HepG2 (cell line): ENCODE measurements around the gene CCDC87. TPM values are rescaled to one million over a fixed set of nuclear protein-coding genes. Genes with fewer than 3 reads are reported as not detected.

Source experiments
- BATF2 ChIP-seq: sonication (generic); formaldehyde crosslinking; IDR thresholded peaks from 2 replicates; pipeline ENCODE4 v1.8.0; 2022; ENCODE audit warnings: mild to moderate bottlenecking, missing genetic modification reagents, moderate library complexity
- FOXK1 ChIP-seq: sonication (generic); formaldehyde crosslinking; IDR thresholded peaks from 2 replicates; pipeline ENCODE4 v1.4.0; 2020; ENCODE audit warnings: low read depth, missing genetic modification reagents, borderline replicate concordance
- GPN1 ChIP-seq: sonication (generic); formaldehyde crosslinking; IDR thresholded peaks from 2 replicates; pipeline ENCODE4 v1.5.1; 2020; ENCODE audit warnings: missing genetic modification reagents, borderline replicate concordance
- NFIC ChIP-seq: IDR thresholded peaks from 2 replicates; pipeline ENCODE4 v1.6.1; 2012; ENCODE audit warnings: mild to moderate bottlenecking, low read length, inconsistent platforms
- PAX8 ChIP-seq: sonication (generic); formaldehyde crosslinking; IDR thresholded peaks from 2 replicates; pipeline ENCODE4 v1.8.0; 2022; ENCODE audit warnings: mild to moderate bottlenecking, missing genetic modification reagents, borderline replicate concordance
- POGK ChIP-seq: sonication (generic); formaldehyde crosslinking; conservative IDR thresholded peaks from 2 replicates; pipeline ENCODE4 v1.8.0; 2022; ENCODE audit warnings: mild to moderate bottlenecking, moderate library complexity, missing genetic modification reagents
- TBP ChIP-seq: sonication (generic); formaldehyde crosslinking; IDR thresholded peaks from 2 replicates; pipeline ENCODE4 v1.5.0; 2020; ENCODE audit warnings: missing genetic modification reagents
- TERF1 ChIP-seq: sonication (generic); formaldehyde crosslinking; IDR thresholded peaks from 2 replicates; pipeline ENCODE4 v1.8.0; 2022; ENCODE audit warnings: mild to moderate bottlenecking, missing genetic modification reagents, moderate library complexity
- TOE1 ChIP-seq: sonication (generic); formaldehyde crosslinking; IDR thresholded peaks from 2 replicates; pipeline ENCODE4 v1.4.0; 2020; ENCODE audit warnings: mild to moderate bottlenecking, missing genetic modification reagents
- U2AF1 ChIP-seq: fragments of 200-400 bp; formaldehyde crosslinking; optimal IDR thresholded peaks from 2 replicates; pipeline ENCODE3; 2017; ENCODE audit warnings: mild to moderate bottlenecking, low read depth, low read length
- ZBTB1 ChIP-seq: sonication (generic); formaldehyde crosslinking; IDR thresholded peaks from 2 replicates; pipeline ENCODE4 v1.4.0; 2020; ENCODE audit warnings: missing genetic modification reagents, borderline replicate concordance
- ZBTB42 ChIP-seq: sonication (generic); formaldehyde crosslinking; IDR thresholded peaks from 2 replicates; pipeline ENCODE4 v1.5.0; 2020; ENCODE audit warnings: mild to moderate bottlenecking, missing genetic modification reagents
- ZFAT ChIP-seq: sonication (generic); formaldehyde crosslinking; conservative IDR thresholded peaks from 2 replicates; pipeline ENCODE4 v1.8.1; 2023; ENCODE audit warnings: missing genetic modification reagents, inconsistent platforms
- ZNF20 ChIP-seq: sonication (generic); formaldehyde crosslinking; IDR thresholded peaks from 2 replicates; pipeline ENCODE4 v1.4.0; 2020; ENCODE audit warnings: mild to moderate bottlenecking, moderate library complexity, missing genetic modification reagents
- ZNF232 ChIP-seq: sonication (generic); formaldehyde crosslinking; IDR thresholded peaks from 2 replicates; pipeline ENCODE4 v1.4.0; 2020; ENCODE audit warnings: missing genetic modification reagents, borderline replicate concordance
- ZNF414 ChIP-seq: sonication (generic); formaldehyde crosslinking; IDR thresholded peaks from 2 replicates; pipeline ENCODE4 v1.5.0; 2020; ENCODE audit warnings: missing genetic modification reagents
- ZNF639 ChIP-seq: conservative IDR thresholded peaks from 2 replicates; pipeline ENCODE4 v1.6.1; 2018; ENCODE audit warnings: missing genetic modification reagents
- ZNF776 ChIP-seq: sonication (generic); formaldehyde crosslinking; IDR thresholded peaks from 2 replicates; pipeline ENCODE4 v1.4.0; 2020; ENCODE audit warnings: mild to moderate bottlenecking, missing genetic modification reagents
- ZNF790 ChIP-seq: sonication (generic); formaldehyde crosslinking; IDR thresholded peaks from 2 replicates; pipeline ENCODE4 v1.8.0; 2022; ENCODE audit warnings: missing genetic modification reagents, mild to moderate bottlenecking, borderline replicate concordance
- ZNF800 ChIP-seq: sonication (generic); formaldehyde crosslinking; IDR thresholded peaks from 2 replicates; pipeline ENCODE4 v1.4.0; 2020; ENCODE audit warnings: missing genetic modification reagents
- polyA plus RNA-seq, 8 experiments: library from polyadenylated mRNA; depleted of rRNA in 3 of 8; stranded (reverse) in 7 of 8; unstranded in 1 of 8; fragments of >200 nt; fragmentation: Illumina TruSeq in 4 of 8; extraction: Trizol in 4 of 8; gene quantifications; 2 replicates each; pipeline versions ENCODE4 v1.2.1 to v1.2.3, GENCODE V29; 2011 to 2016; ENCODE audit warnings: low read depth in 4 of 8, missing spikeins in 1 of 8, mixed read lengths in 1 of 8; ENCODE audit not compliant: insufficient read depth in 1 of 8
- total RNA-seq, 5 experiments: library from RNA; depleted of rRNA; stranded (reverse); fragments of >200 nt; fragmentation: Illumina TruSeq; extraction: Trizol; gene quantifications; 2 replicates each; pipeline ENCODE4 v1.2.3, GENCODE V29; 2016; ENCODE audit warnings: low read depth in 1 of 5

CCDC87 gene
- total and polyA plus RNA-seq, 2 of the 13 experiments (the other 11 are each of a cell fraction or from before 2014, with no cell fraction given) = 0.05 to 0.42 TPM

GRCh38 chr11:66592457-66593302 lies at the start of gene CCDC87, which contains the start of gene CCS (continued):
- TF ChIP-seq POGK = peak; percentile 59; the same call in 1 of the 2 replicates
- 0 out of 2 replicates have a peak, but pooled peaks have one; percentile 62 for TF ChIP-seq TBP (CRISPR knock-in tag)
- TF ChIP-seq ZNF414 (CRISPR knock-in tag) = peak; percentile 45; the same call in 1 of the 2 replicates
- TF ChIP-seq ZNF776 (CRISPR knock-in tag) = no peak; the same call in 1 of the 2 replicates
- TF ChIP-seq GPN1 (CRISPR knock-in tag) = no peak
- no peak for TF ChIP-seq BATF2 (CRISPR knock-in tag)
- no peak for TF ChIP-seq PAX8 (CRISPR knock-in tag)
- peak; percentile 57 for TF ChIP-seq U2AF1
- TF ChIP-seq ZNF20 (CRISPR knock-in tag) = no peak
- no peak for TF ChIP-seq ZBTB1
- TF ChIP-seq ZNF232 (CRISPR knock-in tag) = 0 out of 2 replicates have a peak, but pooled peaks have one; percentile 63
- TF ChIP-seq ZNF790 (CRISPR knock-in tag) = 0 out of 2 replicates have a peak, but pooled peaks have one; percentile 86
- no peak for TF ChIP-seq TERF1
- no peak for TF ChIP-seq ZFAT (CRISPR knock-in tag)
- TF ChIP-seq ZNF639 = peak; percentile 59; the same call in 1 of the 2 replicates
- TF ChIP-seq ZNF800 (CRISPR knock-in tag) = peak; percentile 94
- peak; percentile 85 for TF ChIP-seq TOE1 (CRISPR knock-in tag)
- no peak for TF ChIP-seq NFIC
- TF ChIP-seq FOXK1 (CRISPR knock-in tag) = peak; percentile 64; the same call in 1 of the 2 replicates
- 0 out of 2 replicates have a peak, but pooled peaks have one; percentile 23 for TF ChIP-seq ZBTB42 (CRISPR knock-in tag)
